Fibroblast of the aortic adventitia (primary cell): Measurements from ENCODE around the gene EIF2AK2. TPM values are rescaled to one million over a fixed set of nuclear protein-coding genes. Genes with fewer than 3 reads are reported as not detected.
"Not testable (repeated sequence)": the region's sequence is repeated elsewhere in the genome, so short reads cannot be mapped to it uniquely, and the experiment has no call there.

ENCODE experiments used
- DNase-seq: peaks from one replicate; pipeline ENCODE4 v3.0.0-alpha.2; 2010; ENCODE audit warnings: low read depth
- H3K4me3 ChIP-seq: 2 replicates; pipeline ENCODE4 v1.5.1; 2011; ENCODE audit warnings: low read depth, mild to moderate bottlenecking, control low read depth, low read length, moderate library complexity
- CTCF ChIP-seq: IDR thresholded peaks from 2 replicates; pipeline ENCODE4 v1.5.1; 2011; ENCODE audit warnings: mild to moderate bottlenecking, low read length, control low read depth, inconsistent platforms; ENCODE audit not compliant: insufficient read depth
- total RNA-seq: library from RNA; depleted of rRNA; stranded (reverse); fragments of >200 nt; gene quantifications from 2 replicates; pipeline ENCODE4 v1.2.3, GENCODE V29; 2012; ENCODE audit warnings: low replicate concordance

Gene EIF2AK2
- total RNA-seq, 1 donor: 53.8 TPM

DNA sequence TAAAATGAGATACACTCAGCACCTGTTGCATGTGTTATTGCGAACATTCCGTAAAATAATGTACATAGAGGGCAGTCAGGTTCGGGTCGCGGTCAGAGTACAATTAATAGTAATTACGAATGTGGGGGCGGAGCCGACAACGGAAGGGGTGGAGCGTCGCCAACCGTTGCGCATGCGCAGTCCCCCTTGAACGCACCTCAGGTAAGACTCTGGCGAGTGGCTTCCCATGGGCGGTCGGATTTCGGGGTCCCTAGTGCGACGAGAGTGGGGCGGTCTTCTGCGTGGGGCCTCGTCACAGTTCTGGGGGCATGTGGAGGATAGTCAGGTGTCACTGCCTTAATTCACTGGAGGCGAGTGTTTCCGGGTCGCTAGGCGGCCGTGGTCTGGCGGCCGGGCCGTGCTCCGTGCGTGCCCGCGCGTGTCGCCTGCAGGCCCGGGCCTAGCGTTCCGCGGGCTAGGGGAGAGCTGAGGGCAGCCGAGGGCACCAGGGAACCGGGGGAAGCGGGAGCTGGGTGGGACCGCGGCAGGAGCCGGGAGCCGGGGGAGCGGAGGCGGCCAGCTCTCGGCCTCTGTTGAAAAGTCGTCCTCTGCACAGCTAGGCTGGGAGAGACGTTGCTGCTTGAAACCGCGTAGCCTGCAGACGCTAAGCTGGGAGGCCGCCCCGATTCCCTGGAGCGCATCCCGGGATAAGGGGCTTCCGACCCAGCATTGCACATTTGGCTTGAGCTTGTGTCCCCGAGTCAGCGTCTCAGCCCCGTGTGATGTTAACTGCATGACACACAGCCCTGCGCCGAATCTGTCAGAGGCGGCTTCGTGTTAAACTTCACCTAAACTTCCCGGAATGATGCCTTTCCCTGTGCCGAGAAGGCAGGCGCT lies 39.8 kb upstream of the EIF2AK2 start, which contains the start of gene CEBPZOS:
CEBPZOS (plus strand) TSS at position 177 of the 876 bp plus-strand sequence. CDS start 3,209 bp downstream, outside the sequence.
- peak; percentile 83 for DNase-seq
- TF ChIP-seq CTCF: no peak
- peak within 1 kb of the TSS; percentile 90 for H3K4me3 ChIP-seq

DNA sequence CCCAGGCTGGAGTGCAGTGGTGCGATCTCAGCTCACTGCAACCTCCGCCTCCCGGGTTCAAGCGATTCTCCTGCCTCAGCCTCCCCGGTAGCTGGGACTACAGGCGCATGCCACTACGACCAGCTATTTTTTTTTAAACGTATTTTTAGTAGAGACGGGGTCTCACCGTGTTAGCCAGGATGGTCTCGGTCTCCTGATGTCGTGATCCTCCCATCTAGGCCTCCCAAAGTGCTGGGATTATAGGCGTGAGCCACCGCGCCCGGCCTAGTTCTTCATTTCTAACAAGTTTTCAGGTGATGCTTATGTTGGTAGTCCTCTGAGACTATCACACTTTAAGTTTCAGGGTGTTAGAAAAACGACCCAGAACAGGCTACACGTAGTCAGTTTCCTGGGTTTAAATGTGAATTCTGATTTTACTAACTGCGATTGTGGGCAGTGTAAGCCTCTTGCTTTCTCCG lies 39.1 kb upstream of the EIF2AK2 start:
- peak overlapping the region; percentile 90 for H3K4me3 ChIP-seq
- DNase-seq: not testable (repeated sequence)

GRCh38 chr2:37192551-37192950 lies 35.8 kb upstream of the EIF2AK2 start:
- no peak for TF ChIP-seq CTCF
- no peak for DNase-seq
- H3K4me3 ChIP-seq: no peak overlapping the region

- DNase-seq: no peak
- H3K4me3 ChIP-seq: no peak overlapping the region
- no peak for TF ChIP-seq CTCF
Observed at GRCh38 chr2:37191747-37192146, 35.0 kb upstream of the EIF2AK2 start.

DNA sequence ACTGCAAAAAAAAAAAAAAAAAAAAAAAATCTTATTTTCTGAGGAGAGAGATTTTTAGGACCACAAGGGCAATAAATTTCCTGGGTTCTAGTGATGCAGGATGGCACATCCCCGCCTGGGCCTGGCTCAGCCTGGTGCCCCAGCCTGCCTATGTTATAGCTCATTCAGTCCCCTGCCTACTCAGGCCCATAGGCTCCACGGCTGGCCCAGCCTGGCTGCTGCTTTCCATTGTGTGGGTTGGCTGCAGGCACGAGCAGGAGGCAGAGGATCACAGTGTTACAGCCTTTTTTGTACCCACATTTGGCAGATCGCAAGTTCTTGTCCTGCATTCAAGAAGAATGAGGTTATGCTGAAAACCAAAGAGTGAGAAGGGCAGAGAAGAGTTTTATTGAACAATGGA lies 34.5 kb upstream of the EIF2AK2 start:
- TF ChIP-seq CTCF: no peak
- no peak overlapping the region for H3K4me3 ChIP-seq
- DNase-seq: no peak

DNA sequence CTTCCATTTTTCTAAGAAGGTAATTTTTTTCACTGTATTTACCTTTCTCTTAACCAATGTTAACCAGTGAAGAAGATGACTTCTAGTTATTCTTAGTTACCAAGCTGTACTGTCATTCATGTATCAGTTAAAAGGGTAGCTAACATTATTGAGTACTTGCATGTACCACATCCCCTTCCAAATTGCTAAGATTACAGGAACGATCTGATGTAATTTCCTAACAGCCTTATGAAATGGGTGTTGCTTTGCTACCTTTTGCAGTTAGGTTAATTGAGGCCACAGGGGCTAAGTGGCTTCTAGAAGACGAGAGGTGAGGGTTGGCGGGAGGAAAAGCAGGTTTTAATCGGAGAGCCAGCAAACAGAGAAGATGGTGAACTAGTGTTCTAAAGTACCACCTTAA lies 33.5 kb upstream of the EIF2AK2 start:
- TF ChIP-seq CTCF: no peak
- no peak for DNase-seq
- no peak overlapping the region for H3K4me3 ChIP-seq

- TF ChIP-seq CTCF: no peak
- peak; percentile 68 for DNase-seq
Observed at GRCh38 chr2:37189452-37190153, 32.8 kb upstream of the EIF2AK2 start.

More at GRCh38 chr2:37189452-37190153, 32.8 kb upstream of the EIF2AK2 start:
- no peak overlapping the region for H3K4me3 ChIP-seq
